BE2C (cell line): Measurements from ENCODE around the gene NEDD9.
A peak's percentile ranks its signal among the peaks of the same experiment; 100 is the strongest.

Source experiments
- DNase-seq: peaks from one replicate; pipeline ENCODE4 v3.0.0-alpha.2; 2020
- H3K27me3 ChIP-seq: fragments of 250-450 bp; sonication (Bioruptor Pico); 2 replicates; pipeline ENCODE4 v1.5.1; 2020; ENCODE audit warnings: mild to moderate bottlenecking
- H3K36me3 ChIP-seq: fragments of 250-450 bp; sonication (Bioruptor Pico); 2 replicates; pipeline ENCODE4 v1.5.1; 2020; ENCODE audit warnings: mild to moderate bottlenecking
- H3K4me1 ChIP-seq: fragments of 250-450 bp; sonication (Bioruptor Pico); 2 replicates; pipeline ENCODE4 v1.5.1; 2020
- H3K4me3 ChIP-seq: 2 replicates; pipeline ENCODE4 v1.5.1; 2011; ENCODE audit warnings: low read depth, low read length
- H3K9me3 ChIP-seq: fragments of 250-450 bp; sonication (Bioruptor Pico); 2 replicates; pipeline ENCODE4 v1.5.1; 2020
- CTCF ChIP-seq: IDR thresholded peaks from 2 replicates; pipeline ENCODE4 v1.5.1; 2012; ENCODE audit warnings: mild to moderate bottlenecking, low read depth, low read length

NEDD9 gene

GRCh38 chr6:11271228-11272020, 39.0 kb upstream of the NEDD9 start:
- DNase-seq, result no peak

GRCh38 chr6:11270030-11271027, 37.9 kb upstream of the NEDD9 start:
- Histone ChIP-seq H3K4me3 (no peak overlapping the region), H3K36me3 (no peaks in the 10 kb centered on the region), H3K4me1 (no peaks in the 10 kb centered on the region), H3K9me3 (no peaks in the 10 kb centered on the region), H3K27me3 (no peaks in the 10 kb centered on the region)
- no peak for TF ChIP-seq CTCF
- peak; percentile 23 for DNase-seq

More at GRCh38 chr6:11271228-11272020, 39.0 kb upstream of the NEDD9 start:
- H3K36me3 ChIP-seq, result no peaks in the 10 kb centered on the region
- H3K27me3 ChIP-seq, result no peaks in the 10 kb centered on the region
- no peak overlapping the region for H3K4me3 ChIP-seq
- TF ChIP-seq CTCF, result no peak
- no peaks in the 10 kb centered on the region for H3K4me1 ChIP-seq
- H3K9me3 ChIP-seq, result no peaks in the 10 kb centered on the region

GRCh38 chr6:11268978-11269377, 36.5 kb upstream of the NEDD9 start:
- Histone ChIP-seq H3K9me3 (no peaks in the 10 kb centered on the region), H3K27me3 (no peaks in the 10 kb centered on the region), H3K36me3 (no peaks in the 10 kb centered on the region), H3K4me3 (no peak overlapping the region), H3K4me1 (no peaks in the 10 kb centered on the region)
- DNase-seq, result no peak
- no peak for TF ChIP-seq CTCF

GRCh38 chr6:11266926-11267325, 34.5 kb upstream of the NEDD9 start:
- Histone ChIP-seq H3K36me3 (no peaks in the 10 kb centered on the region), H3K4me1 (no peaks in the 10 kb centered on the region), H3K4me3 (no peak overlapping the region), H3K9me3 (no peaks in the 10 kb centered on the region), H3K27me3 (no peaks in the 10 kb centered on the region)
- no peak for TF ChIP-seq CTCF
- DNase-seq, result no peak

GRCh38 chr6:11265932-11266331, 33.5 kb upstream of the NEDD9 start:
- Histone ChIP-seq H3K4me3 (no peak overlapping the region), H3K27me3 (no peaks in the 10 kb centered on the region), H3K9me3 (no peaks in the 10 kb centered on the region), H3K4me1 (no peaks in the 10 kb centered on the region), H3K36me3 (no peaks in the 10 kb centered on the region)
- no peak for DNase-seq
- TF ChIP-seq CTCF, result no peak

GRCh38 chr6:11264100-11264499, 31.6 kb upstream of the NEDD9 start:
- DNase-seq, result no peak
- Histone ChIP-seq H3K27me3 (no peaks in the 10 kb centered on the region), H3K4me3 (no peak overlapping the region), H3K9me3 (no peaks in the 10 kb centered on the region), H3K36me3 (no peaks in the 10 kb centered on the region), H3K4me1 (no peaks in the 10 kb centered on the region)
- TF ChIP-seq CTCF, result no peak
